Adrenal gland (tissue), 5 donors: ENCODE data around the gene ARHGAP30.

Experiments used
- CTCF ChIP-seq, 6 experiments: fragments of 450-650 bp in 4 of 6; fragments of 200-600 bp in 2 of 6; sonication (generic) in 1 of 6; IDR thresholded peaks; 1 replicate in 5 of 6; 2 replicates in 1 of 6; pipeline versions ENCODE4 v1.5.1 to v1.8.0; 2016 to 2021; ENCODE audit warnings: antibody characterized with exemption in 6 of 6, mild to moderate bottlenecking in 2 of 6, moderate library complexity in 1 of 6
- POLR2A ChIP-seq, 2 donors: fragments of 450-650 bp; IDR thresholded peaks; one replicate each; pipeline ENCODE4 v1.6.1; 2017; ENCODE audit warnings: antibody characterized with exemption in 2 of 2, mild to moderate bottlenecking in 2 of 2, moderate library complexity in 1 of 2
- donor health status: DM: no; HTN: no; CAD: no.

- TF ChIP-seq CTCF (IDR thresholded peaks at IDR 0.05) (no peak), POLR2A (IDR thresholded peaks at IDR 0.05) (peak in 1 of 2 donors; percentile 83)
Measured at GRCh38 chr1:161013488-161014230, 56.0 kb downstream of the ARHGAP30 start.
